Panc1 (cell line): Measurements from ENCODE around the gene C13orf42.

Experiments
- CTCF ChIP-seq: fragments of 450-650 bp; IDR thresholded peaks from 2 replicates; pipeline ENCODE4 v1.5.1; 2017; ENCODE audit warnings: mild to moderate bottlenecking
- TCF7L2 ChIP-seq: IDR thresholded peaks from 2 replicates; pipeline ENCODE4 v1.6.1; 2011; ENCODE audit warnings: mild to moderate bottlenecking, low read depth, low read length, inconsistent platforms

- TF ChIP-seq TCF7L2 (no peak), CTCF (no peak)
Measured at GRCh38 chr13:51146667-51147066, 35.6 kb upstream of the C13orf42 start.
